Nephron (organoid): ENCODE results near the gene DAND5.
A peak's percentile ranks its signal among the peaks of the same experiment; 100 is the strongest.

Experiments
- H3K27ac Mint-ChIP-seq, 3 experiments: 2 replicates each; pipeline ENCODE4 v1.8.0; 2020; ENCODE audit warnings: mixed read lengths in 3 of 3, mild to moderate bottlenecking in 2 of 3, moderate library complexity in 1 of 3
- H3K27me3 Mint-ChIP-seq: 2 replicates; pipeline ENCODE4 v1.8.0; 2021; ENCODE audit warnings: low read depth, mild to moderate bottlenecking, moderate library complexity, mixed read lengths
- H3K36me3 Mint-ChIP-seq: 2 replicates; pipeline ENCODE4 v1.8.0; 2020; ENCODE audit warnings: low read depth, mixed read lengths
- H3K4me1 Mint-ChIP-seq: 2 replicates; pipeline ENCODE4 v1.8.0; 2020; ENCODE audit warnings: mixed read lengths
- H3K4me3 Mint-ChIP-seq, 3 experiments: 2 replicates each; pipeline ENCODE4 v1.8.0; 2020; ENCODE audit warnings: mild to moderate bottlenecking in 3 of 3, mixed read lengths in 3 of 3, moderate library complexity in 2 of 3
- H3K9me3 Mint-ChIP-seq: 2 replicates; pipeline ENCODE4 v1.8.0; 2020; ENCODE audit warnings: mixed read lengths
- CTCF ChIP-seq, 3 experiments: fragments of 200-600 bp; sonication (generic); IDR thresholded peaks; one replicate each; pipeline ENCODE4 v1.5.0; 2021; ENCODE audit warnings: antibody characterized with exemption in 3 of 3; ENCODE audit not compliant: unreplicated experiment in 3 of 3

DAND5 gene

GRCh38 chr19:12959481-12959880, 9.9 kb upstream of the DAND5 start:
- no peak overlapping the region for H3K4me3 Mint-ChIP-seq
- peaks cover 12% of the 10 kb centered on the region for H3K27me3 Mint-ChIP-seq
- H3K27ac Mint-ChIP-seq: no peak overlapping the region
- no peak for TF ChIP-seq CTCF (IDR thresholded peaks at IDR 0.05; ENCODE audit: unreplicated experiment in 3 of 3)
- peaks cover 18% of the 10 kb centered on the region for H3K4me1 Mint-ChIP-seq
- peaks cover 11% of the 10 kb centered on the region for H3K36me3 Mint-ChIP-seq
- H3K9me3 Mint-ChIP-seq: no peaks in the 10 kb centered on the region

DNA sequence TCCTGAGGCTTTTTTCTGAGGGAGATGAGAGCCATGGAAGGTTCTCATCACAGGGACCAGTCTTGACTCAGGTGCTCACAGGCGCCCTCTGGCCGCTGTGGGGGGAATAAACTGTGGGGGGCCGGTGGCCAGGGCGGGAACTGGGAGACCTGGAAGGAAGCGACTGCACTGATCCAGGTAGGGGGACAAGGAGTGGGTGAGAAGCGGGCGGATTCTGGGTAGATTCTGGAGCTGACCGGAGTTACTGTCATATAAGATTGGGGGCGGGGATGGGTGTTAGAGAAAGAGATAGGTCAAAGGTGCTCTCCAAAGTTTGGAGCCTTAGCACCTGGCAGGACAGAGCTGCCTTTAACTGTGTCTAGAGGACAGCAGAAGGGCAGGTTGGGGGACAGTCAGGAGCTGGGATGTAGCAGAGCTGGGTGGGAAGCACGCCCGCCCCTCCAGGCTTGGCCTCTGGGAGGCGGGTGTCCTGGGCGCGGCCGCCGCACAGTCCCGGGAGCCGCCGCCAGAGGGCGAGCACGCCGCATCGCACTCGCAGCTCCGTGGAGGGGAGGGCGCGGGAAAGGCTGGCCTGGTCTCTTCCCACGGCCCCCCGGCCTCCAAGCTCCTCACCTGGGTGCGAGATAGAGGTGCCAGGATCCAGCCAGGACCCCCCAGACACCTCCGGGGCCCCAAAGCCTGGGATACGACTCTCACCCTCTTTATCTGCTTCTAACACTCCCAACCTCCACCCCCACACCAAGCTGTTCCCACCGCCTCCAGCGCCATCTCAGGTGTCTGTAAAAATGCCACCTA, 4.2 kb upstream of the DAND5 start:
- Mint-ChIP-seq H3K27ac (peak overlapping the region in 2 of 3 experiments; percentile 14 to 21), H3K4me1 (no peaks in the 10 kb centered on the region), H3K27me3 (peaks cover 12% of the 10 kb centered on the region), H3K9me3 (no peaks in the 10 kb centered on the region), H3K36me3 (no peaks in the 10 kb centered on the region), H3K4me3 (peak overlapping the region; percentile 81 to 91 (median 87))
- peak; percentile 93 to 98 (median 96) for TF ChIP-seq CTCF (IDR thresholded peaks at IDR 0.05; ENCODE audit: unreplicated experiment in 3 of 3)

- Mint-ChIP-seq H3K27me3 (peaks cover 12% of the 10 kb centered on the region), H3K4me3 (peak overlapping the region; percentile 73 to 81 (median 73)), H3K9me3 (no peaks in the 10 kb centered on the region), H3K4me1 (no peaks in the 10 kb centered on the region), H3K36me3 (no peaks in the 10 kb centered on the region), H3K27ac (no peak overlapping the region)
- TF ChIP-seq CTCF (IDR thresholded peaks at IDR 0.05; ENCODE audit: unreplicated experiment in 3 of 3): no peak
These were observed 3.6 kb upstream of the DAND5 start for GRCh38 chr19:12965812-12966135.

GRCh38 chr19:12967907-12968306, 1.5 kb upstream of the DAND5 start:
- peaks cover 8% of the 10 kb centered on the region for H3K27me3 Mint-ChIP-seq
- no peak overlapping the region for H3K4me3 Mint-ChIP-seq
- H3K4me1 Mint-ChIP-seq: no peaks in the 10 kb centered on the region
- H3K36me3 Mint-ChIP-seq: no peaks in the 10 kb centered on the region
- H3K9me3 Mint-ChIP-seq: no peaks in the 10 kb centered on the region
- no peak for TF ChIP-seq CTCF (IDR thresholded peaks at IDR 0.05; ENCODE audit: unreplicated experiment in 3 of 3)
- no peak overlapping the region for H3K27ac Mint-ChIP-seq

DNA sequence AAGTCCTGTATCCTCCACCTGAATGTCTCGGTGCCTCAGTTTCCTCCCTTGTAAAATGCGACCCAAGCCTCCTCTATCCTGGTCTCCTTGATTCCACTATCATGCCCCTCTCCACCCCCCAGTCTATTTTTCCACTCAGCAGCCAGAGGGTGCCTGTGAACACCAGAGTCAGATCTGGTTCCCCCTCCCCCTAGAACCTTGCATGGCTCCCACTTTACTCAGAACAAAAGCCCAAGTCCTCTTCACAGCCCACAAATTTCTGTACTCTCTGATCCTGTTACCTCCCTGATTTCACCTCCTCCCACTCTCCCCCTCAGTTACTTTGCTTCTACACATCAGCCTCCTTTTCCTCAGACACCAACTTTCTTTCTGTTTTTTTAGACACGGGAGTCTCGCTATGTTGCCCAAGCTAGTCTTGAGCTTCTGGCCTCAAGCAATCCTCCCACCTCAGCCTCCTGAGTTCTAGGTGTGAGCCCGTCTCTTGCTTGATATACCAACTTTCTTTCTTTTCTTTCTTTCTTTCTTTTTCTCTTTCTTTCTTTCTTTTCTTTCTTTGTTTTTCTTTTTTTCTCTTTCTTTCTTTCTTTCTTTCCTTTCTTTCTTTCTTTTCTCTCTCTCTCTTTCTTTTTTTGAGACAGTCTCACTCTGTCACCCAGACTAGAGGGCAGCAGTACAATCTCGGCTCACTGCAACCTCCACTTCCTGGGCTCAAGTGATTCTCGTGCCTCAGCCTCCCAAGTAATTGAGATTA, 869 bp downstream of the DAND5 start:
- Mint-ChIP-seq H3K36me3 (no peaks in the 10 kb centered on the region), H3K4me1 (no peaks in the 10 kb centered on the region), H3K9me3 (no peaks in the 10 kb centered on the region), H3K27me3 (peaks cover 12% of the 10 kb centered on the region), H3K27ac (peak overlapping the region in 1 of 3 experiments; percentile 34), H3K4me3 (no peak overlapping the region)
- TF ChIP-seq CTCF (IDR thresholded peaks at IDR 0.05; ENCODE audit: unreplicated experiment in 3 of 3): no peak
